Measurements from ENCODE around the gene ALKBH8.
"Not testable (repeated sequence)": the region's sequence is repeated elsewhere in the genome, so short reads cannot be mapped to it uniquely, and the experiment has no call there.

Gene ALKBH8

DNA sequence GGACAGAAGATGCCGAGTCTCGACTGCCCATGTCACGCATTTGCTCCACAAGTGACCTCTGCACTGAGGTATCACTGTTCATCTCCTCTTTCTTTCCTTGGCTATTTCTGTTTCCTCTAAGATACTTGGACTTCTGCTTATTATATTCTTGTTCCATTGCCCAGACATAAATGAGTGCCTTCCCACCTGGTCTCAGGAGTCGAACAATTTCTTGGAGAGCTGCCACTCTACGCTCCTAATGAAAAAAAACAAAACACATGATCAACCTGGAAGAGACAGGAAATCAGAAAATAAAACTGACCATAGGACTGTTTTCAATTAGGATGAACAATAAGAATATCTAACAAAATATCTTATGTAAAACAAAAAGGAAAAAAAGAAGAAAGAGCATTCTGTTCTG lies 60.6 kb downstream of the ALKBH8 start:
- TF ChIP-seq POLR2A (IDR thresholded peaks at IDR 0.05; ENCODE audit: low read length) (no peak), GATA1 (IDR thresholded peaks at IDR 0.05; ENCODE audit: low read depth, low read length) (no peak)
- DNase-seq = no peak

DNA sequence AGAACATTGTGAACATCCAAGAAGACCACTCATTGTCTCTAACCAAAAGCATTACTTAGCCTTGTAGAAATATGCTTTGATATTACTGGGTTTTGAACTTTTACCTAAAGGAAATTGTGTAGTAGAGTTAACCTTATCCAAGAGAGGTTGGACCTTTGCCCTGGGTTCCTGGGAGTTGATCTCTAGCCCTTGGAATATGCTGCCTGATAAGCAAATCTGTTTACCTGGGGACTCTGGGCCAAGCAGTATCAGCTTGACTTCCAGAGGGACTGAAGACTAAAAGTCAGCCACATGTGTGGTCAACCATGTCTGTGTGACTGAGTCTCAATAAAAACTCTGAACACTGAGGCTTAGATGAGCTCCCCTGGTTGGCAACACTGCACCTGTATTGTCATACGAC lies 63.8 kb downstream of the ALKBH8 start:
- no peak for DNase-seq
- no peak for TF ChIP-seq GATA1 (IDR thresholded peaks at IDR 0.05; ENCODE audit: low read depth, low read length)

DNA sequence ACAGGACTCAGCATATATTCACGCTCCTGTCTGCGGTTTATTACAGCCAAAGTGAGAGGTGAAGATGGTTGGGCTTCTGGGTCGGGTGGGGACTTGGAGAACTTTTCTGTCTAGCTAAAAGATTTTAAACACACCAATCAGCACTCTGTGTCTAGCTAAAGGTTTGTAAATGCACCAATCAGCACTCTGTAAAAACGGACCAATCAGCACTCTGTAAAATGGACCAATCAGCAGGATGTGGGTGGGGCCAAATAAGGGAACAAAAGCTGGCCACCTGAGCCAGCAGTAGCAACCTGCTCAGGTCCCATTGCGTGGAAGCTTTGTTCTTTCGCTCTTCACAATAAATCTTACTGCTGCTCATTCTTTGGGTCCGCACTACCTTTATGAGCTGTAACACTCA lies 68.2 kb downstream of the ALKBH8 start:
- not testable (repeated sequence) for DNase-seq

DNA sequence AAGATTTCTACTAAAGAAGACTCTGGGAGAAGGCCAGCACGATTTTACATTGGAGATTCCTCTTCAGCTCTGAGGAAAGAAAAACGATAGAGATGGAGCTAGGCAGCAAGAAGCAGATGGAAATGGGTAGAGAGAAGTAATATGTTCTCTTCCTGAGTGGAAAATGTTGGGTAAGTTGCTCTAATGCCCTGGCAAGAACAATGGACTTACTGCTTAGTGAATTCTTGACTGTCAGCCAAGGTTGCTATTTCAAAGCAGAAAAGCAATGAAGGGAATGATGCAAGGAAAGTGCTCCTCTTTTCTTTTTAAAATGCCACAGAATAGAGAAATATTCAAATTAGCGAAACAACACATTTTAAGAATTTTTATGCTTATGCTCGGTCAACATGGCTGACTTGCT lies 69.5 kb downstream of the ALKBH8 start:
- no peak for TF ChIP-seq GATA1 (IDR thresholded peaks at IDR 0.05; ENCODE audit: low read depth, low read length)
- no peak for TF ChIP-seq POLR2A (IDR thresholded peaks at IDR 0.05; ENCODE audit: low read length)
- no peak for DNase-seq

DNA sequence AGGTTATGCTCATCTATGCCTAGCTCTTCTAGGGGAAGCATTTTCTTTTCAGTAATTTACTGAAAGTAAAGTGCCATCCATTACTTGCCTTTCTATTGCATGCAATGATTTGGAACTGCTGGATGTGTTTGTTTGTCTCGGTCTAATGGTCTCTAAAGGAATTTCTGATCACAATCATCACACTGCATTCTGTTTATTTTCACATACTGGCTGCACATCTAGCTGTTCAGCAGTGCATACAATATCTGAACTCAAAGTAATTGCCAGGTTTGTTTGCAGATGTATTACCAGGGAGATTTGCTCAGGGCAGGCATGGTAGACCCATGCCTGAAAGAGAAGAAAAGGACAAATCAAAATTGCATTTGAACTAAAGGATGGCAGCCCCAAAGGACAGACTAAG lies 71.5 kb downstream of the ALKBH8 start:
- DNase-seq = no peak
- TF ChIP-seq POLR2A (IDR thresholded peaks at IDR 0.05; ENCODE audit: low read length) = no peak

DNA sequence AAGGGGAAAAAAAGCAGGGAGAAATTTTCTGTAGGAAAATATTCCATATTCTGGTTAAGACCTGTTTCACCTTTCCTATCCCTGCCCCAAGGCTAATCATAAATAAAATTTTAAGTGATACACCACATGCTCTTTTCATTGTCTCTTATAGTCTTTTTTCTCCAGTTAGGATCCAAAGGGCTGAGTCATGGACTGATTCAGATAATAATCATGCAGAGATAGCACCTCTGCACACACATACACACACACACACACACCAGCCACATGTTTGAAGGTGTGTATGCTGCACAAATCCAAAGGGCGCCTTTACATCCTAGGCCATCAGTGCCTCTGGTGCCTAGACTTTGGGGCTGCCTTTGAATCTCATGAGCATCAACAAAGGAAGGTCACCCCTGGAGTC lies 72.4 kb downstream of the ALKBH8 start:
- no peak for TF ChIP-seq GATA1 (IDR thresholded peaks at IDR 0.05; ENCODE audit: low read depth, low read length)
- no peak for TF ChIP-seq POLR2A (IDR thresholded peaks at IDR 0.05; ENCODE audit: low read length)
- no peak for DNase-seq

DNA sequence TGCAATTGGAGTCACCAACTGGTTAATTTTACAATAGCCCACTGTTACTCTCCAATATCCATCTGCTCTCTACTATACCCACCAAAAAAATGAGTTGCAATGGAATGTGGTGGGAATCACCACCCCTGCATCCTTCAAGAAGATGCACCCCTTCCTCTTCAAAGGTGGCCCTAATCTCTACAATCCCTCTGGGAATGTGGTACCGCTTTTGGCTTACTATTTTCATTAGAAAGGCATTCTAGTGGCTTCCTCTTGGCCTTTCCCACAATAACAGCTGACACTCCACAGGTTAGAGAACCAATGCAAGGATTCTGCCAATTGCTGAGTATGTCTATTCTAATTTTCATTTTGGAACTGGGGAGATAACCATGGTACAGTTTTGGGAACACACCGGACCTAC lies 74.7 kb downstream of the ALKBH8 start:
- TF ChIP-seq POLR2A (IDR thresholded peaks at IDR 0.05; ENCODE audit: low read length) (no peak), GATA1 (IDR thresholded peaks at IDR 0.05; ENCODE audit: low read depth, low read length) (no peak)

DNA sequence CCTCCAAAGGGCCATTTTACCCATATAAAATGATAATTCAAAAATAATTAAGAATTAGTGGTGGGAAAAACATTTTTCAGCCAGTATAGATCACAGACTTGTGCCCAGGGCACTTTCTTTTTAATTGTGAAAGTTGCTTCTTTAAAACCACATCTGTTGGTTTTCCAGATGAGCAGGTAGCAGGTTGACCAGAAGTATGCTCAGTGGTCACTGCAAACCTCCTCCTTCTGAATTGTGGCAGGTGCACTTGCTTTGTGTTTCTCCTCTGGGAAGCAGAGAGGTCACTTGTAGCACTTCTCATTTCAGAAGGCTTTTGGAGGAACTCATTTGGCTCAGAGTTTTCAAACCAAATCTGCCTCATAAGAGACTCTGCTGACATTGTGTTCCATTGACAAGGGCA lies 83.3 kb downstream of the ALKBH8 start:
- TF ChIP-seq POLR2A (IDR thresholded peaks at IDR 0.05; ENCODE audit: low read length) (no peak), GATA1 (IDR thresholded peaks at IDR 0.05; ENCODE audit: low read depth, low read length) (no peak)
- DNase-seq = no peak

More for the DNA sequence above, 74.7 kb downstream of the ALKBH8 start:
- DNase-seq = no peak

DNA sequence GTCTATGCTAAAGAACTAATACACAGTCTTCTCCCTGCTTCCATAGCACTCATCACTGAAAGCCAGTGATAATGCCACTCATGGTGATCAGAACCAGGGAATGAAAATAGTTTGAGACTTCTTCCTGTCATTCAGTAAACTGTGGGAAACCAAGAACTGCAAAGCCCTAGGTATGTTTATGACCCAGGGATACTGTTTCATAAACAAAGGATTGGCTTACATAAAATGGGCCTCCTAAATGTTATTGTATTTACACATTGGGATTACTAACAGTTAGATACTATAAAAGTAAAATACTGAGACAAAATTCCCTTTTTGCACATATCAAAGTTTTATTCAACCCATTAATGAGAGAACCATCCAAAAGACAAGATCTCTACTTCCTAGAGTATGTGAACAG lies 86.6 kb downstream of the ALKBH8 start:
- TF ChIP-seq POLR2A (IDR thresholded peaks at IDR 0.05; ENCODE audit: low read length) (no peak), GATA1 (IDR thresholded peaks at IDR 0.05; ENCODE audit: low read depth, low read length) (no peak)
- no peak for DNase-seq

DNA sequence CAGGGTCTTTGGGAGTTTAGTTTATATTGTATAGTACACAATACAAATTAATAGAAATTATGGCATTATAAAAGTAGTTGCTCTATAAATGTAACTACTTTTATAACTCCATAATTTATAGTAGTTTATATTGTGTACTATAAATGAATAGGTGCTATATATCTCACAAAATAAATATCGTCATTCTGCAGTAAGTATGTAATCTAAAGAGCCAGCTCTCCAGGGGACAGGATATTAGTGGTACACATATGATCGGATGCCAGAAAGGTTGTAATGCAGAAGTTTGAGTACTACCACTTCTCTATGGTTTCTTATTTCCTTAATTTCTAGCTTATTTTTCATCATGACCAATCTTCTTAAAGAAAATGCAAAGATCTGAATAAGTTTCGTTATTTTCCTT lies 87.7 kb downstream of the ALKBH8 start:
- DNase-seq = no peak
- TF ChIP-seq POLR2A (IDR thresholded peaks at IDR 0.05; ENCODE audit: low read length) = no peak
- TF ChIP-seq GATA1 (IDR thresholded peaks at IDR 0.05; ENCODE audit: low read depth, low read length) = no peak

DNA sequence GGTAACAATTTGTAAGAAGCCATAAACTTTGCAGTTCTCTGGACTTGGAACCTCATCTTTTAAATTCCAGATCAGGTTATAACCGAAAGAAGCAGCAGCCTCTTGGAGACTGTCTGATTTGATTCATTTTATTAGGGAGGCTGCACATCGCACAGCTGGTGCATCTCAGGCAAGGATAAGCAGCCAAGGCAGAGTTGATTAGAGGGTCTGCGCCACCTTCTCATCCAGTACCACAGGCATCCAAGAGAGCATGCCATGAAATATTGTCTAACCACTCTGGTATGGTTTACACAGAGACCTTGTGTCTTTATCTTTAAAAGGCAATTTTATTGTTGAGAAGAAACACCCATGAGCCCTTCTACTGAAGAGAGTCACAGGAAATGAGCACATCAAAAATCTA lies 91.7 kb downstream of the ALKBH8 start:
- no peak for DNase-seq
- TF ChIP-seq POLR2A (IDR thresholded peaks at IDR 0.05; ENCODE audit: low read length) = no peak
- TF ChIP-seq GATA1 (IDR thresholded peaks at IDR 0.05; ENCODE audit: low read depth, low read length) = no peak

DNA sequence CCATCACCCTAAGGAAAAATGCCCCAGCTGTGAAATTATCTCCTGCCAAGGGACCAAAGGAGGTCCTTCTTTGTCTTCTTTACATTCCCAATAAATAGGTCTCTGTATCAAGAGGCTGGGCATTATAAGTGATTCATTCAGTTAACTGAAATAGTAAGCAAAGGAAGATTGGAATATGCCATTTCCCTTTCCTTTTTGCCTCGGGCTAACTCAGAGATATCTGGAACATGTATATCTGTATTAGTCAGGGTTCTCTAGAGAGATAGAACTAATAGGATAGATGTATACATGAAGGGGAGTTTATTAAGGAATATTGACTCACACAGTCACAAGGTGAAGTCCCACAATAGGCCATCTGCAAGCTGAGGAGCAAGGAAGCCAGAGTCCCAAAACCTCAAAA lies 92.6 kb downstream of the ALKBH8 start:
- TF ChIP-seq GATA1 (IDR thresholded peaks at IDR 0.05; ENCODE audit: low read depth, low read length) = no peak
- no peak for TF ChIP-seq POLR2A (IDR thresholded peaks at IDR 0.05; ENCODE audit: low read length)
- no peak for DNase-seq

DNA sequence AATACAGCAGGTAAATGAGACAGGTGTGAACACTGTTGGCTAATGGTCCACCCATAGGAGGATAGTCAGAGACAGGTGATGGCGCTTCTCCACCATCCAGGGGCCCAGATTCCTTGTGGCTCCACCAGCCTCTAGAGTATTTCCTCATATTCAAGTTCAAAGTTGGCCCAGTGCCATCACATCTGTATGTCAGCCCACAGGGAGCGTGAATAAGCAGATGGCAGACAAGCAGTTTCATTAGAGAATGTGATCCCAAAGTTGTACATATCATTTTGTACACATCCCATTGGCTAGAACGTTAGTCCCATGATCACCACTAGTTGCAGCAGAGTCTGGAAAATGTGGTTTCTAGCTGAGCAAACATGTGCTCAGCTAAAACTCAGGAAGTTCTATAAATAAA lies 96.9 kb downstream of the ALKBH8 start:
- DNase-seq = peak; percentile 3 to 13
- no peak for TF ChIP-seq POLR2A (IDR thresholded peaks at IDR 0.05; ENCODE audit: low read length)
- no peak for TF ChIP-seq GATA1 (IDR thresholded peaks at IDR 0.05; ENCODE audit: low read depth, low read length)

DNA sequence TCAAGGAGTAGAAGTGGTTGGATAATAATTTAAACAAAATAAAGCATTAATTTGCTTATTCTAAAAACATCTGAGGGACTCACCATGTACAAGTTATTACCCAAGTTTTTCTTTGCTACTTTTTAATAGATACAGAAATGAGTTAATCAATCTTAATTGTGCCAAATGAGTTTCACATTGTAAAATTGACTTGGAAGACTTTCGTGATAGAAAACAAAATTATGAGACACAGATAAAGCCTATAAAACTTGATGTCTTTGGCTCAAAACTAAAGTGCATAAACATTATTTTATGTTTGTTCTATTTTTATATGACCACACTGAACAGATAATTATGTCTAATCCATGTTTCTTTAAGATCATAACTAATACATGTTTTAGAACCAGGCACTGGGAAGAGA lies 97.8 kb downstream of the ALKBH8 start:
- TF ChIP-seq GATA1 (IDR thresholded peaks at IDR 0.05; ENCODE audit: low read depth, low read length) = no peak

DNA sequence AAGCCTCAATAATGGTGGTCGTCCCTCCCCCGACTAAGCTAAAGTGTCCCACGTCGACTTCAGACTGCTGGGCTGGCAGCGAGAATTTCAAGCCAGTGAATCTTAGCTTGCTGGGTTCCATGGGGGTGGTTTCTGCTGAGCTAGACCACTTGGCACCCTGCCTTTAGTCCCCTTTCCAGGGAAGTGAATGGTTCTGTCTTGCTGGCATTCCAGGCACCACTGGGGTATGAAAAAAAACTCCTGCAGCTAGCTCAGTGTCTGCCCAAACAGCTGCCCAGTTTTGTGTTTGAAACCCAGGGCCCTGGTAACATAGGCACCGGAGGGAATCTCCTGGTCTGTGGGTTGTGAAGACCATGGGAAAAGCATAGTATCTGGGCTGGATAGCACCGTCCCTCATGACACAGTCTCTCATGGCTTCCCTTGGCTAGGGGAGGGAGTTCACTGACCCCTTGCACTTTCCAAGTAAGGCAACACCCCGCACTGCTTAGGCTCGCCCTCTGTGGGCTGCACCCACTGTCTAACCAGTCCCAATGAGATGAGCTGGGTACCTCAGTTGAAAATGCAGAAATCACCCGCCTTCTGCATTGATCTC lies 99.2 kb downstream of the ALKBH8 start:
- not testable (repeated sequence) for DNase-seq

More for the DNA sequence above, 97.8 kb downstream of the ALKBH8 start:
- DNase-seq = no peak

DNA sequence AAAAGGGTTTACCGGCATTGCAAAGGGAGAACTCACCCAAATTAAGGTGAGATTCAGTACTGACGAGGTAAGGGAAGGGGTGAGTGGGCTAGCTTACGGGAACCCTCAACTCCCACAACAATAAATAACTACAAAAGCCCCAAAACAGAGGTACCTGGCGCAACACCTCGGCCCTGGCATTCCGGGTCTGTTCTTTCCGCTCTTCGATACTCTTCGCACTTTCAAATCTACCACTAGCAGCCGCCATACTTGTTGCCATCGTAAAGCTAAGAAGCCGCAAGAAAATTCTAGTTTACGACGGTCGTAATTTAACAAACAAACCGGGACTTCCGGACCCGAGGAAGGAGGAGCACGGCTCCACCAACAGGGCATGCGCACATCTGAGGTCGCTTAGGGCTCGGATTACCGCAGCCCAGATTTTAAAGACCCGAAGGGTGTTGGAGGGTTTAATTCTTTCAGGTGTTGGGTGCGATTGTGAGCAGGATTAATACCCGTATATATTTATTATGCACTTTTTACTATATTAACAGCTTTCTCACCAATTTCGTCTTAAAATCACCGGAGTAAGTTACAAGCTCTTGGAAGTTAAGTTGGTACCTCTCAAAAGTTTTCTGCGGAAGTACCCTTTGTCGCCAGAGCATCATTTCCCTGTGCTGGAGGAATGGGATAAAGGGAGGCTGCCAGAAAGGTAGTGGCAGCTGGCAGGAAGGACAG lies 107.8 kb downstream of the ALKBH8 start, which contains the start of gene CWF19L2:
Gene CWF19L2, minus strand, starts transcription at position 268 of the 714 bp plus-strand sequence. Its CDS starts 9 bp downstream, at position 259.
- DNase-seq = peak; percentile 93 to 95
- TF ChIP-seq POLR2A (IDR thresholded peaks at IDR 0.05; ENCODE audit: low read length) (peak; percentile 87), GATA1 (IDR thresholded peaks at IDR 0.05; ENCODE audit: low read depth, low read length) (no peak)
